ENCODE data around the gene SRGAP3.

- TF ChIP-seq, protein P1, sequence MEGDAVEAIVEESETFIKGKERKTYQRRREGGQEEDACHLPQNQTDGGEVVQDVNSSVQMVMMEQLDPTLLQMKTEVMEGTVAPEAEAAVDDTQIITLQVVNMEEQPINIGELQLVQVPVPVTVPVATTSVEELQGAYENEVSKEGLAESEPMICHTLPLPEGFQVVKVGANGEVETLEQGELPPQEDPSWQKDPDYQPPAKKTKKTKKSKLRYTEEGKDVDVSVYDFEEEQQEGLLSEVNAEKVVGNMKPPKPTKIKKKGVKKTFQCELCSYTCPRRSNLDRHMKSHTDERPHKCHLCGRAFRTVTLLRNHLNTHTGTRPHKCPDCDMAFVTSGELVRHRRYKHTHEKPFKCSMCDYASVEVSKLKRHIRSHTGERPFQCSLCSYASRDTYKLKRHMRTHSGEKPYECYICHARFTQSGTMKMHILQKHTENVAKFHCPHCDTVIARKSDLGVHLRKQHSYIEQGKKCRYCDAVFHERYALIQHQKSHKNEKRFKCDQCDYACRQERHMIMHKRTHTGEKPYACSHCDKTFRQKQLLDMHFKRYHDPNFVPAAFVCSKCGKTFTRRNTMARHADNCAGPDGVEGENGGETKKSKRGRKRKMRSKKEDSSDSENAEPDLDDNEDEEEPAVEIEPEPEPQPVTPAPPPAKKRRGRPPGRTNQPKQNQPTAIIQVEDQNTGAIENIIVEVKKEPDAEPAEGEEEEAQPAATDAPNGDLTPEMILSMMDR (IDR thresholded peaks at IDR 0.05): no peak
- no peak for TF ChIP-seq POLR2A (IDR thresholded peaks at IDR 0.05)
These were observed 131.2 kb downstream of the SRGAP3 start for GRCh38 chr3:9118222-9118621.

Measured in body of pancreas (tissue), 4 donors.